ENCODE data around the gene AK1.
A peak's percentile ranks its signal among the peaks of the same experiment; 100 is the strongest.

The AK1 gene

GRCh38 chr9:127866535-127866934 is 10.9 kb downstream of the AK1 start:
- DNase-seq, result no peak

GRCh38 chr9:127865645-127866464 is 11.6 kb downstream of the AK1 start:
- DNase-seq, result peak; percentile 81

- DNase-seq, result peak; percentile 50
Observed at GRCh38 chr9:127863191-127863621, 14.3 kb downstream of the AK1 start.

GRCh38 chr9:127862075-127863011 is 15.1 kb downstream of the AK1 start:
- DNase-seq, result peak; percentile 95

- DNase-seq, result no peak
Observed at GRCh38 chr9:127860779-127861178, 16.7 kb downstream of the AK1 start.

- no peak for DNase-seq
Observed at GRCh38 chr9:127860260-127860659, 17.2 kb downstream of the AK1 start.

GRCh38 chr9:127858041-127858512 is 19.4 kb downstream of the AK1 start:
- peak; percentile 60 for DNase-seq

- DNase-seq, result no peak
Observed at GRCh38 chr9:127857278-127857677, 20.2 kb downstream of the AK1 start.

GRCh38 chr9:127856729-127857116 is 20.8 kb downstream of the AK1 start:
- DNase-seq, result no peak

- no peak for DNase-seq
Observed at GRCh38 chr9:127856094-127856728, 21.3 kb downstream of the AK1 start.

GRCh38 chr9:127855522-127855921 is 22.0 kb downstream of the AK1 start:
- DNase-seq, result no peak

GRCh38 chr9:127854960-127855359 is 22.5 kb downstream of the AK1 start:
- DNase-seq, result no peak

GRCh38 chr9:127854184-127854806 is 23.2 kb downstream of the AK1 start, which contains the start of gene ENG:
ENG (minus strand) TSS chr9:127854658; CDS start chr9:127854355, 303 bp downstream.
- DNase-seq, result peak; percentile 25

GRCh38 chr9:127853312-127854183 is 23.9 kb downstream of the AK1 start:
- no peak for DNase-seq

- no peak for DNase-seq
Observed at GRCh38 chr9:127852829-127853228, 24.6 kb downstream of the AK1 start.

- DNase-seq, result no peak
Observed at GRCh38 chr9:127850286-127850830, 27.1 kb downstream of the AK1 start.

GRCh38 chr9:127848756-127849504 is 28.5 kb downstream of the AK1 start:
- DNase-seq, result no peak

GRCh38 chr9:127847833-127848755 is 29.4 kb downstream of the AK1 start:
- DNase-seq, result no peak

- DNase-seq, result peak; percentile 74
Observed at GRCh38 chr9:127847178-127847510, 30.3 kb downstream of the AK1 start.
